NK-92 (cell line): ENCODE data around the gene DPP4.

ENCODE experiments used
- DNase-seq: peaks from one replicate; lab custom pipeline; 2025; ENCODE audit not compliant: unreplicated experiment; lab: John Stamatoyannopoulos, UW

The DPP4 gene

DNA sequence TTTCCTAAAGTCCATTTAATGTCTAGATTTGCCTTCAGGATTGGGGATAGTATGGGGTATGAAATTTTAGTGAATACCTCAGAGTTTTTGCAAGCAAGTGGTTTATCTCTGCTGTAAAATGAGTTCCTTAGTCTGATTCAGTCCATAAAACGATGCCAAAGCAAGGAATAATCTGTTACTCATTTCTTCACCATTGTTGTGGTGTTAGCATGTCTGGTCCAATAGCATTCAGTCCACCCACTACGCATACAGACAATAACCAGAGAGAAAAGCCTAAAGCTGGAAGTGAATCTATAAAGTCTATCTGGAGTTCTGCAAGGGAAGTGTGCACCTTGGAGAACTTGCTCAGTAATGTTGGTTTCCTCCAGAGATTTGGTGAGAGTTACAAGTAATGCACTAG, 12.9 kb upstream of the DPP4 start:
- no peak for DNase-seq

DNA sequence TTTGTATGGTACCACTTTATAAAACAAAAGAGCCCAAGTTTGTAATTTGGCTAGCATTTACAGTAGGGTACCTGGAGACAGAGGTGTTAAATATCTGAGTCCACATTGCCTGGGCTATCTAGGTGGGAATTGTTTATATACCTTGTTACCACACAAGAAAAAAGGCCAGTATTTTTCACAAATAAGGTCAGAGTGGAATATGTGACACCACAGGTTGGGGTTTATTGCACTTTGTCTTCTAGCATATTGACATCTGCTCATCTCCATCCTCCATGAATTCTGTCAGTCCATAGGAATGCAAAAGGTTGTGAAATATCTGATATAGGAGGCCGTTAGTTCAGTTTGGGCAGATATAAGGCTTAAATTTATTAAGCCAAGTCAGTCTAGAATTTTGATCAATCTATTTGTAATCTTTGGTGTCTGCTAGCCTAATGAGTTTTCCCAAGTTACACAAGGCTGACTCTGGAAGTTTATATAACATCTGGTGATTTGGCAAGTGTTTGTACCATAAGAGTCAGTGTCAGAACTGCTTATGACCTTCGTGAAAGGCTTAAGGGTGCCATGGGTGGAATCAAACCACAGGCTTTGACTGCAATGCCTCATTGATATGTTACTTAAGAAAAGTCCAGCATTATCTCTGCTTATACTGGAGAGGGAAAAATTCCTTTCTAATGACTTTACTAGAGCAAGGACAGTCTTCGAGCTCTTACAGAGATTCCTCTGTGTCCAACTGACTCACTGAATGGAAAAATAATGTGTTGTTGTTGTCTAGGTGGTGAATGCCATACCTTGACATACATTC, 11.3 kb upstream of the DPP4 start:
- no peak for DNase-seq

DNA sequence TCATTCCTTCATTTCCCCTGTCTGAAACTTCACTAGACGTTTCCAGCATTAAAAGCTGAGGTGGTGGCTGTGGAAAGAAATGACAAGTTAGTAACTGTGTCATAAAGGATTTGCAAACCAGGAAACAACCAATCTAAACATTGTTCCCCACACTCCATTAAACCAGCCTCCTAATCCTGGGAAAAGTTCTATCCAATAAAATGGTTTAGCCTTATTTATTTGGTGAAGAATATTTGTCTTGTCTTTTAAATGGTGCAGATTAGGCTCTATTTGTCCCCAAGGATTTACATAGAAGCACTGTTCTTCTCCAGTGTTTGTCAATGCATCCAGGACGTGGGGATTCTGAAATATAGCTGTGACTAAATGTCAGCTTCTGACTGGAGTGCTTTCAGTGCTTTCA, 10.5 kb upstream of the DPP4 start:
- DNase-seq = no peak

DNA sequence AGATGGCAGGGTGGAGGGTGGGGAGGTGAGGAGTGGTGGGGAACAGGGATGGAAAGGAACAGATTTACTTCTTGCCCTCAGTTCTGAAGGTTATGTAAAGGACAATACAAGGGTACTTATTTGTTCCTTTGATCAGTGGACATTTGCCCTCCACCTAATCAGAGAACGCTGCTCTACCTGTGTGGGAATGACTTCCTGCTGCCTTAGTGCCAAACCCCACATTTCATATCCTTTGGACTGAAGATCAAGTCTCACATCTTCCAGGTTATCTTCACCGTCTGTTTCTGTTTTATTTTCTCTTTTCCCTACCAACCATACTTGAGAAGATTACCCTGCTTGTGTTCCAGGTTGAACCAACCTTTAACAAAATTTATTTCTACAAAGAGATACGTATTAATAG, 8.7 kb upstream of the DPP4 start:
- DNase-seq = no peak

DNA sequence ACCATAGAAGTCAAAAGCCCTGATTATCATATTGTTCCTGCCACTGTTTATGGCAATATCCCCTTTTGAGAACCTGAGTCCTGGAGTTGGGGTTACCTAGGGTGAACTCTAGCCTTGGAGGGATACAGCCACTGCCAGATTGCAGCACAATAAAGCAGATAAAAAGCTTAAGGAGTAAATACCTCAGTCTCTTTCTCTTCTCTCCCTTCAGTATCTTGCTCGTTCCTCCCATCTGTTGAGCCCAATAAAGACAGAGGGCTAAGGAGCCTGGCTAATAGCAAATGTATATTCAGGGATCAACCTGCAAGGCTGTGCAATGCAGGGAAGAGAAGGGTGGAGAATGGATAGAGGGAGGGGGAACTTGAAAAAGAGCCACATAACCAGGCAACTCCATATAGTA, 8.0 kb upstream of the DPP4 start:
- DNase-seq = no peak

DNA sequence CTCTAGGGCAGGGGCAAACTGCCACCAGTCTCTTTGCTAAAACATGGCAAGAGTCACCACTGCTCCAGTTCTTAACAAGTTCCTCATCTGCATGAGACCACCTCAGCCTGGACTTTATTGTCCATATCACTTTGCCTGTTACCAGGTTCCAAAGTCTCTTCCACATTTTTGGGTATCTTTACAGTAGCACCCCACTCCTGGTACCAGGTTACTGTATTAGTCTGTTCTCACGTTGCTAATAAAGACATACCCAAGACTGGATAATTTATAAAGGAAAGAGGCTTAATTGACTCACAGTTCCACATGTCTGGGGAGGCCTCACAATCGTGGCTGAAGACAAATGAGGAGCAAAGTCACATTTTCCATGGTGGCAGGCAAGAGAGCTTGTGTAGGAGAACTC, 5.5 kb upstream of the DPP4 start:
- no peak for DNase-seq

DNA sequence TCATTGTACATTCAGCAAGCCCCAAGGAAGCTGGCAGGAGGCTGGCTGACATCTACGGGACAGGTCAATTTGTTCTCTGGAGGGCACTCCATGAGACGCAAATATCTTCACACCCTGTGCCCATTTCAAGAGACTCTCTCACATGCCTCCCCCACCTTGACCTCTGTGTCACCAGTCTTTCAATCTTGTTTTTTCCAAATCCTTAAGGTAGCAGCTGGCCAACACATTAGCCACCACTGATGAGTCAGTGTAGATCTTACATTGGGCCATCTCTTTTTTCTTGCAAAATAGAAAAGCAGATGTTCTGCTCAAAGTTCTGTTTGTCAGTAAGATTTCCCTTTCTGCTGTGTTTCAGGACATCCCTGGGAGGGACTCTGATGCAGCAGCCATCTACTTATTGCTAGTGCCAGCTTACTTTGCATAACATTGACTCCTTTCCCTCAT, 1.7 kb upstream of the DPP4 start:
- no peak for DNase-seq

DNA sequence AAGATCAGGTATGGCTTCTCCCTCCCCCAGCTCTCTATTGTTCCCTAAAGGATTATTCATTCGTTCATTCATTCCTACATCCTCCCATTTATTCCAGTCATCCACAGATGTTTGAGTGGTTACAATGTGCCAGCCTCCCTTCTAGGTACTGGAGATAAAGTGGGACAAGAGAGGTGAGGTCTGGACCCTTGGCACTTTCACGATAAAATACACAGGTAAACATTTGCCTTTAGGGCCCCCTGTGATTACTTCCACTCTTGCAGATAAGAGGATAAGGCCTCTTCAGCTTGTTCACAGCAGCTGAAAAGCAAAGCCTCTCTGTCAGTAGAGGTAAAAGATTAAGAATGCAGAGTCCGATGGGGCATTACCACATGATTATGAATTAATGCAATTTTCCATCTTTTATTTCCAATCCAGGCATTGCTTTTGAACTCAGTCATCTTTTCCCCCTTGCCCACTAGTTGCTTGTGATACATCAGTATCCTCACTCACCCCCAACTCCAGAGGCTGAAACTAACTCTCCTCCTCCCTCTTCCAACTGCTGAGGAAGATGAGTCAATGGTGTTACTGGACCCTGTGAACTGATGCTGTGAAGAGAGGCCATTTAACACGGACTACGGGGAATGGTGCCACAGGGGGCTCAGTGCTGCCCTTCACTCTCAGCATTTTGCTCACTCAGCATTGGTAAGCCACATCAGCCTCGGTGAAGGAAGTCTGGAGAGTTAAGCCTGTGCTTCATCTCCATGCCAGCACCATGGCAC, 1.1 kb upstream of the DPP4 start:
- no peak for DNase-seq

DNA sequence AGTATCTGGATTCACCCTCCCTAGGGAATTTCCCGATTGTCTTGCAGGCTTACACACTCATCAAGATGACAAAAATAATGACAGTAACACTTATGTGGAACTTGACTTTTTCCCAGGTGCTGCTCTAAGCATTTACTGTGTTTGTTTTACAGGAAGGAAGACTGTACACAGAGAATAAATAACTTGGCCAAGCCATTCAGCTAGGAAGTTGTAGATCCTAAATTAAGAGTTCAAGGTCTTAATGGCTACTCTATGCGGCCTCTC, 549 bp upstream of the DPP4 start:
- no peak for DNase-seq

DNA sequence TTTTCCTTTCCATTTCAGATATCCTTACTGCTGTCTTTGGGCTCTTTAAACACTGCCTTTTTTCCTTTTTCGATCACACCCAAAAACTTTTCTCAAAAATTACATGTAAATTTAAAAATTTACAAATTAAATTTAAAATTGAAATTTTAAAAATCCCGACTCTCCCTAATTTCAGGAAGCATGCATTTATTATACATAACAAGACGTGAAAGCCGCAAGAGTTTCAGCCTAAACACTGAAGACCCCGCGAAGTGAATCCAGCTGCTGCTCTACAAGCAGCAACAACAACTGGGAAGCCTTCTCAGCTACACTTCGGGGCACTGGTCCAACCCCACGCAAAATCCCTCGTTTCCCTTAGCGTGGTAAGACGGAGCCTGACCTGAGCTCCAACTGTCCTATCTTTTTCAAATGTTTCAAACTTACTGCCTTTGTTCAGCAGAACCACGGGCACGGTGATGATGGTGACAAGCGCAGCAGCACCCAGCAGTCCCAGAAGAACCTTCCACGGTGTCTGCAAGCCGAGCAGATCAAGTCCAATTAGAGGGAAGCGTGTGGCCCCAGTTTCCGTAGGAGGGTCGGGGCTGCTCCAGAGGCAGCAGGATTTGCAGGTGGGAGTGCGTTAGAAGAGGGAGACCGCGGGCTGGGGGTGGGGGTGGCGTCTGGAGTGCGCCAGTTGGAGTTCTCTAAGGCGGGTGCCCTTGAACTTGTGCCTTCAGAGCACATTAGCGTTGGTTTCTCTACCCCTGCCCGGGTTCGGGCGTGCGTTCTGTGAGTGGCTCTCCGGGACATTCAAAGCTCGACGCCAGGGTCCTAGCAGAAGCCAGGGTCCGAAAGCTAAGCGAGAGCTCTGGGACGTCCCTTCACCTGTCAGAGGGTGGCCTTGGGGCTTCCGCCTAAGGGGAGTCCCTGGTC, 783 bp downstream of the DPP4 start:
- no peak for DNase-seq

DNA sequence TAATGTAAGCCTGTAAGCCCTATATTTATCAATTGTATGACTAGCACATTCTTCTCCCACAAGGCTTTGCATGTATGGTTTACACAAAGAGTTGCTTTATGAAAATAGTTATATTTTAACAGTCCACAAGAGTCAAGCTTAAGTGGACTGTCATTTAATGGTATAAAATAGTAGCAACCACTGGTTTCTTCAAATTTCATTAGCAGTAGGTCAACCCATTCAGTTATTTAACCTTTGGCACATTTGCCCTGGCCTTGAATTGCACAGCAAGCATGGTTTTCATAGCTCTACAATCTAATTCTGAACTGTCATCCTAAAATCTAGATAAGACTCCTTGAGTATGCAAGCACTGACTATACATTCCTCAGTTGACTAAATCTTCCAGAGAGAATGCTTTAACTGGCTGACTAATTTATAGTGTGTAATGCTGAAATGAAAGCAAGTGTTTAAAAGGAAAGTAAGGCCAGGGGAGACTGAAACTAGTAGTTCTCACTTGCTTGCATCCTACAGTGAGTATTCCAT, 1.8 kb downstream of the DPP4 start:
- DNase-seq = no peak

DNA sequence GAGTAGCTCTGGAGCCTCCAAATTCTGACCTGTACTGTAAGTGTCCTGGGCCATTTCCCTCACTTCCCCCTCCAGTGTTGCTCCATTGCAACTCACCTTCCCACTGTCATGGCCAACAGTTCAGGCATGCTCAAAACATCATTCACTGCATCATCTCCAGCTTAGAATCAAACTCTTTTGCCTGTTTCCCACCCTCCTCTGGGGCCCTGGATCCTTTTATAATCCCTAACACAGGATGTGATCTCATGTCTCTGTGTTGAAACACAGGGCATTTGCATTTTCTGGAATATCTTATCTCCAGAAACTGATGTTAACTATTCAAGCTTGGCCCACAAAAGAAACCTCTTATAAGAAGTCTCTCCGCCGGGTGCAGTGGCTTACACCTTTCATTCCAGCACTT, 3.0 kb downstream of the DPP4 start:
- DNase-seq = no peak

DNA sequence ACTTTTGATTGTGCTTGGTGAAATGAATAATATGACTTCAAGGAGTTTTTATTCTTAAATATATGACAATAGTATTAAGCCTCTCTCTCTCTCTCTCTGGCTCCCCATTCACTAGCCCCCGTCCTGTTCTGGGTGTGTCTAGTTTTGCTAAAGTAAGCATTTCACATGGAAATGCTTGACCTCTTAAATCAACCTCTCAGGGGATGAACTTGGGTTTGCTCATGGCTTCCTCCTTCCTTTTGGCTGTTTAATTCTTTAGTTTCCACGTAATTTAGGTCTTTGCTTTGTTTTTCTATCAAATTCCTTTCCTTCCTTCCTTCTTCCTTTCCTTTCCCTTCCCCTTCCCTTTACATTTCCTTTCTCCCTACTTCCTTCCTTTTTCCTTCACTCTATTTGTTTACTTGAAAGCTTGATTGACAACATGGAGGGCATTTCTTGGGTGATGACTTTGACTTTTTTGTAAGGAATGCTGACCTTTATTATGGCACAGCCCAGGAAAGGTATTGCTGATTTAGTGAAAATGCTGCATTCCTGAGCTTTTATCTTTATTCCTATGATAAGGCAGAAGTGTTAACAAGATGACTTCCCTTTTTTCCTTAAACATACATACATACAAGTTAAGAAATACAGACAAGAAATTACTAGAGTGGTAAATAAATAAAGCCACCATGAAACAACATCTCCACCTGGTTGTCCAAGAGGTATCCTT, 3.6 kb downstream of the DPP4 start:
- DNase-seq = no peak

DNA sequence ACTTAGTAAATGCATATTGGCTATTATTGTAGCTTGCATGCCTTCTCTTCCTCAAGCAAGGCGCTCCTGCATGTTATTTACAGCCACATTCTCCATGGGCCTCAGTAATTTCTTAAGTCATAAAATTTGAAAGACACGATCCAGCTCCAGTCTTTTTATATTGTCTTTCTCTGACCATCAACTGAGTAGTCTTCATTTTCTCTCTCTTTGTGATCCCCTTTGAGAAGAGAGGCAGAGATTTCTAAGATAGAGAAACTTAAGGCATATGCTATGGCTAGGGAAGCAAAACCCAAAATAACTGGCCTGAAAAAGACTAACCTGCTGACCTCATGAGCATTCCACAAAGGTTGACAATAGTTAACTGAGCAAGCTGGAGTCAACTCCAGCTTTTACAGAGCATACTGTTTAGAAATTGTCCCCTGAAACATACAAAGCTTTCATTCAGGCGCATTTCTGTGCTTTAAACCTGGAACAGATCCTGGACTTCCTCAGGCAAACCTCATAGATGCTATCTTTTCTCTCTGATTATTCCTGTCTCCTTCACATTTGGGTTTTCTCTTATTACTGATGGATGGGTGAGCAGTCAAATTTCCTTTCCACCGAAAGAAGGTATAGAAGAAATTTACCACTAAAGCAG, 4.6 kb downstream of the DPP4 start:
- DNase-seq = no peak

DNA sequence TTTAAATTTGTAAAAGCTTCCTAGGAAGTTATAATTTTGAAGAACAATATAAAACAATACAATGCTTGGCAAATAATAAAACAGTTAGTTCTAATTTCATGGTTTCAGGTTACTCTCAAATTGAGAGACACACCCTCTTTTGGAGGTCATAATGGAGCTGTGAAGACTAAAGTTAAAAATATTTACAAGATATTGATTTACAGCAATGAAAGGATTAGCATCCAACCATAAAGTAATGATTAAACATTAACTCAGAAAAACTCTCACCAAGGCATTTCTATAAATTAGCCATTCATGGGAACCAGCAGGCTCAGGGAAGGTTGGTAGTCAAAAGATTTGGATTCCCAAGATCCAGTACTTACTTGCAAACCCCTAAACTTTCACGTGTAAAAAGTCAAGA, 6.4 kb downstream of the DPP4 start:
- DNase-seq = no peak

DNA sequence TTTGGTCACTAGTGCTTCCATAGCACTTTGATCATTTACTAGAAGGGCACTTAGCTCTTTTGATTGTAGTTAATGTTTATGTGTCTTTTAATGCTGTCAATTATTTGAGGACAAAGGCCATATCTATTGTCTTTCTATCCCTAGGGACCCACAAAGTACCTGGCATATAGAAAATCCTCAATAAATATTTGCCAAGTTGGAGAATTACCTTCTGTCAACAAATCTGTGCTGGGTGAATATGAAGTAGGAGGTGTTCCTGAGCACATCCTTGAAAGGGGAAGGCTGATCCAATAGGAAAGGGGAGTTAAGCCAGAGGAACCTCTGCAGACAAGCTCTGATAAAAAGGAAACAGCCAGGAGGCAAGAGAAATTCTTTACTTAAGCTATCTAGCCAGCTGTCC, 8.2 kb downstream of the DPP4 start:
- DNase-seq = no peak

DNA sequence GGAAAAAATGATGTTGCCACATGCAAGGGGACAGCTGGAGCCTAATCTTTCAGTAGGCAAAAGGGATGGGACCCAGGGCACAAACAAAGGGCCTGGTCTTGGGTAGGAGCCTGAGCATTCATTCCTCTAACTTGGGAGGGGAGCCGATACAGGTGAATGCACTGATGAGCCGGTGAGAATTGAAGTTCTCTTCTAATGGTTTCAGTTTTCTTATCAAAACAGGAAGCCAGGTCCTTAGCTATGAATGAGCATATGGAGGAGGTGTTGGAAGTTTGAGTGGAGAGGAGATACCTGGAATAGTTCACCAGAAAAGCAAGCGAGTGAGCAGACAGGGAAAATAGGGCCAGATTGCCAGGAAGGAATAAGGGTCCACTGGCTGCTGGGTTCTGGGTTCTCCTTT, 10.1 kb downstream of the DPP4 start:
- DNase-seq = no peak

DNA sequence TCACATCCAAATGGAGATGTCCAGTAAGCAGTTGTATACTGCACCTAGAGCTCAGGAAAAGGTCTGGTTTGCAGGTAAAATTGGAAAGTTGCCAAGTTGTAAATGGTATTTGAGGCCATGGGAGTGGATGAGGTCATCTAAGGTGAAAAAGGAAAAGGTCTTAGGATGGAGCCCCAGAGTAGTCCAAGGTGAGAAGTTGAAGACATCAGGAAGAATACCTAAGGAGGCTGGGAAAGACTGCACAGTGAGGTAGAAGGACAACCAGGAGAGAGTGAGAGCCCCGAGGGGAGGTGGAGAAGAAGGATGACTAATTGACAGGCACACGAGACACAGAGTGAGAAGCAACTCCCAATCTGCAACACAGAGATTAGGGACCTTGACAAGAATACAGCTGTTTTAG, 10.7 kb downstream of the DPP4 start:
- DNase-seq = no peak

DNA sequence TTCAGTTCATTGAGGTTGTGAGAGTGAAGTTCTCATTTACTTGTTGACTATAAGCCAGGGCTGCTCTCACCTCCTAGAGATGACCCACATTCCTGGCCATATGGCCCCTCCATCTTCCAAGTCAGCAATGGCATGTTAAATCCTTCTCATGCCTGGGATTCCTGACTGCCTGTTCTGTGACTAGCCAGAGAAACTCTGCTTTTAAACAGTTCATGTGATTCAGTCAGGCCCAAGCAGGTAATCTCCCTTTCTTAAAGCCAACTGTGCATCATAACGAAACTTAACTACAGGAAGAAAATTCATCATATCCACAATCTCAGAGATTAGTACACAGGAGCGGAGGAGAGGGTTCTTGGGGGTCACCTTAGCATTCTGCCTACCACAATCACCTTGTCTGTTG, 11.5 kb downstream of the DPP4 start:
- no peak for DNase-seq

DNA sequence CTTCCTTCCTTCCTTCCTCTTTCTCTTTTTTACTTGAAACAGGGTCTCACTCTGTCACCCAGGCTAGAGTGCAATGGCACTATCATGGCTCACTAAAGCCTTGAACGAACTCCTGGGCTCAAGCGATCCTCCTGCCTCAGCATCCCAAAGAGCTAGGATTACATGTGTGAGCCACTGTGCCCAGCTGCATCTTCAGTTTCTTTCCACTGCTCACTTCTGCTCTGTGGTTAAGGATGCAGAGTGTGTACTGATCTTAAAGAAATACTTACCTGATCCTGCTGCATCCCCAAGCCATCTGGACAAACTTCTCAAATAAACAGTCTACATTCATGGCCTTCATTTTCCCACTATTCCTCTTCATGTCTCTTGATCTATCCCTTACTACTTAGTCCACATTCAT, 13.0 kb downstream of the DPP4 start:
- no peak for DNase-seq

DNA sequence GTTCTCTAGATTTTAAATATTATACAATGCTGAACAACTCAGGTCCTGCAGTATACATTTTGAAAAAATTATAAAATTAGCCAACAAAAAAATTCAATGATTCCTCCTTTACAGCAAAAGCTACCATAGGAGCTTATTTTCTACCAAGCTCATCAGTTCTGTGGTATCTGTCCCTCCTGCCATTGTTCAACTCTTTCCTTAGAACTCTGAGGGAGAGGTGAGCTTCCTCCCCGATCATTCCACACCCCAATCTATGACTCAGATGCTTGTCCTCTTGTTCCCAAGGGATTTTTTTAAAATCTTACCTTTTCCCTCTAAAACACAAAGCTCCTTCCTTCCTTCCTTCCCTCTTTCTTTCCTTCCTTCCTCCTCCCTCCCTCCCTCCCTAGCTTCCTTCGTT, 13.5 kb downstream of the DPP4 start:
- DNase-seq = no peak
